NCI-H1694 treated with DMSO at 0.1 percent for 48 hours (cell line): Measurements from ENCODE around the gene LRFN5.
"Not testable (repeated sequence)": the region's sequence is repeated elsewhere in the genome, so short reads cannot be mapped to it uniquely, and the experiment has no call there.

Experiments used
- DNase-seq: peaks from one replicate; lab custom pipeline; 2025; lab: John Stamatoyannopoulos, UW

The LRFN5 gene

DNA sequence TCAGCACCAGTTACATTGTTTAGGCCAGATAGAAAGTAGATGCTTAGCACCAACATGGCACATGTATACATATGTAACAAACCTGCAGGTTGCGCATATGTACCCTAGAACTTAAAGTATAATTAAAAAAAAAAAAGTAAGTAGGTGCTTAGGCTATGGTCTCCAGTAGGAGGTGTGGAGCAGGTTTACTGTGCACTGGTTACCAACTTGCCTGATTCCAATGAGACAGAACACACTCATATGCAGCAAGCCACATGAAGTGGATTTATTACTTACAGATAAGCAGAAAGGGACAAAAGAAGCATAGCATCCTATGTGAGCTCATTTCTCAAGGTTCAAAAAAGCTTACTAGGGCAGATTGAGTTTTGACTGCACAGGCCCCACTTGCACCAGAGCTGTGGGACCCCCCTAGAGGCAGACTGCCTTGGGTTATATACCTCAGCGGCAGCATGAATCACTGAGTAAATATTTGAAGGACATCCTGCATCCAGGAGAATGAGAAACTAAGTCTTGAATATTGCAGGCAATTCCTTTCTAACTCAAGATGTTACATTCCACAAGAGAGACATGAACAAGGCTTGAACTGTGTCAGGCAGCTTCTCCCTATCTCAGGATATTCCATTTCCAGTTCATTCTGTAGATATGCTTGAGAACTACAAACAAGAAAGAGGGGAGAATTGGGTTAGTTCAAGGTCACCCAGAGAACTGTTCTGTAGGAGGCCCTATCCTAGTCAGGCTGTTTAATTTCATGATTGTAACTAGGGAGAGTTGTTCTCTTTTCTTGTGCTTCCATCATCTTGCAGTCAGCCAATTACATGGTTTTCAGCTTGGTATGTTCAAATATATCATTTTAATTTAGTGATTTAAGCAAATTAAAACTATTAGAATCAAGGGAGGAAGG, 30.1 kb downstream of the LRFN5 start:
- no peak for DNase-seq

DNA sequence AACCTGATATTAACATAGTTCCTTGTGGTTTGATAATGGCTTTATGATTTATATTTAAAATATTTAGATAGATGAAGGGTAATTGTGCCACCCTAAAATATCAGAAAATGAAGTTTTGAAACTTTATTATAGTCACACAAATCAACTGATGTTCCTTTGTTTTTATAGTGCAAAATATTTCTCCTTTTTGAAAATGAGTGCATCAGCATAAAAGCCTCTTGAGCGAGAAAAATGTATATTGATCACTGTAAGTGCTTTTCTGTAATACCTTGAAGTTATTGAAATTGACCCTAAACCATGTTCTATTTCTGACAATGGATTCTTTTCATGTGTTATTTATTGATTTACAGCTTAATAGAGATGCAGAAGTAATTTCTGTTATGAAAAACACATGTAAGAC, 35.0 kb downstream of the LRFN5 start:
- DNase-seq: no peak

- no peak for DNase-seq
Measured at GRCh38 chr14:41642367-41642766, 35.7 kb downstream of the LRFN5 start.

DNA sequence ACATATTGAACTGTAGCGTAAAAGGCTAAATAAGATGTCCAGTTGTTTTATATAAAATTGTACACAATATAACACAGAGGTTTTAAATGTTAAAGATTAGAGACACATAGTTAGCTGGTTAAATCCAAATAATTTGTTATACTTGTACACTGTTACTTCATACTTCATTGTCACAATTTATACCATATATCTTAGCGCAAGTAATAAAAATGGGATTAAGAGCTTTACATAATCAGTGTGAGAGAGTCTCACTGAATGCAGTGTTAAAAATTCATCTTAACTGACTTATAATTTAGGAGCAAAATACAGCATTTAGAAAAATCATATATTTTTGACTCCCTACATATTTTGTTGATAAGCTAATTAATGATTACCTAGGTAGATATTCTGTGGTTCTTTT, 36.1 kb downstream of the LRFN5 start:
- DNase-seq: no peak

DNA sequence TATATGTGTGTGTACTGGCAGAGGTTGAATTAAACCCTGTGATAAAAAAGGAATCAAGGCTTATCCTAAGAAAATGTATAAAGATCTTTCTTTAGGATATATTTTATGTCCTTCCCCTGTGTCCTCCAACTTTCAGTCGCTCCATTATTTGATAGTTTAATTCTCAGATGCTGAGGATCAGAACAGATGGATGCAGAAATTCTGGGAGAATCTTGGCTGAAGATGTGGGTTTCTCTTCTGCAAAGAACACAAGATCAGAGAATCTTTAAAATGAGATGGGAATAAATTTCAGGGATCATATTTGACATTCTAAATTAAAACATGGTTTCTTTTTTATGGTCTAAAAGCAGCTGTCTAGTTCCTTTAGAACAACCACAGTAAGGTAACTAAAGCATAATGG, 37.9 kb downstream of the LRFN5 start:
- no peak for DNase-seq

DNA sequence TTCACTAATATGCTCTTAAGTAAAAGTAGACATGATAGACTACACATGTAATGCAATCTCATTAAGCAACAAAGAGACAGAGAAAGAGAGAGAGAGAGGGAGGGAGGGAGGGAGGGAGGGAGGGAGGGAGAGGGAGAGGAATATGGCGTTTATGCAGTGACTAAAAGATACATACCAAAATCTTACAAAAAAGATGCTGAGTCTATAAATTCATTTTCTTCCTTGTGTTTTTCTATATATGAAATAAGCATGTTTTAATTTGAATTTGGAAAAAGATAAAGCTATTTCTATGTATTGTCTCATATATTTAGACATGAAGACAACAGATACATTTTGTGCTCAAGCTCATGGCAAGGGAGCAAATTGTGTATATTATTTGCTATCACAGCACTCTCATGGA, 44.1 kb downstream of the LRFN5 start:
- no peak for DNase-seq

DNA sequence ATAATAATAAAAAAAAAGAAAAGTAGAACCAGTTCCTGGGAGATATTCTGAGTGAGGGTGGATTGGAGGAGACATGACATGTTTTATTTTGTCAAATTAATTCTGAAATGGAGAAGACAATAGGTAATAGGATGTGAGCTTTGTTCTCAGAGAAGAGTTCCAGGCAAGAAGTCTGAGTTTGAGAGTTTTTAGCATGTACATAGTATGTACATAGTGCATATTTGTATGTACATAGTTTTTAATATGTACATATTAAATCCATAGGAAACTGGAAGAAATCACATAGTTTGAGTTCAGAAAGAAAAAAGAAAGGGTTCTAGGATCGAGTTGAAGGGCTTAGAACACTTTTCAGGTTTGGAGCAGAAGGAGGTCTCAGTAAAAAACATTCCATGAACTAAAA, 47.5 kb downstream of the LRFN5 start:
- no peak for DNase-seq

DNA sequence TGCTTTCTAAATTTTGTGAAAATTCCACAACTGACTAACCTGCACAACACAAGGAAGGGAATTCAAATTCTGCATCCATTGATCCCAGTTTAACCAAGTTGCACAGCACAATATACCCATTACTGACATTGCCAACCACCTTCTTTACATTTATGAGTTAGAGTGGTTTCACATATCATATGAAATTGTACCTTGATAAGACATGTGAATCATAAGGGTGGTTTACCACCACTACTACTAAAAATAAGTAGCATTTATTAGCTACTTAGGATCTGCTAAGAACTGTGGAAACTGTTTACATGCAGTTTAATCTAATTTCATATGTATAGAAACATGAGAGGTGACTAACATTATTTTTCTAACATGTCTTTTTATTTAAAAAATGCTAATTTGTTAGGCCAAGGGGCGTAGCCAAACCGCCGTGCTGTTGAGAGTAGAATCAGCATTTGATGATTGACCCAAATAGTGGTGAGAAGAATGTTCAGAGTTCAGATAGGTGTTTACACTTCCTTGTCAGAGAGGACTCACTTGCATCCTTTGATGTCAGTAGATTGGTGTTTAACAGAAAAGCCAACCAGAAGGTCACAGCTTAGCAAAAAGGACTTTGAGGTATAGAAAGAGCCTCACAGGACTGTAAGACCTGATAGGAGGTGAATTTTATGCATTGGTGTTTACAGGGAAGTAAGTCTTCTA, 56.2 kb downstream of the LRFN5 start:
- DNase-seq: no peak

DNA sequence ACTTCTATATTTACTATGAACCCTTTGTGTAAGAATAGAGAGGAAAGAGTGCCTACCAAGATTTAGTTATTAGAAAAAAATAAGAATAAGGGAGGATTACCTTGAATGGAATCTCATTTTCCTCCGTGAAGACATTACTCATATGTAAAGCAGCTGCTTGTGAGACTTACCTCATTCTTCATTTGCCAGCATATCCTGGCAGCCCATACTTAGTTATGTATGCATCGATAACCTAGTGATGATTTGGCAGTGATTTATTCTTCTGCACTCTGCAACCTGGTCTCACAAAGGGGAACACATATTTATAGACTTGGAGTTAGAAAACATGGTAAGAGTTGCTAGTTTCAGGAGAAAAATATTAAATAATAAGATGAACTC, 56.8 kb downstream of the LRFN5 start:
- DNase-seq: peak; percentile 71

DNA sequence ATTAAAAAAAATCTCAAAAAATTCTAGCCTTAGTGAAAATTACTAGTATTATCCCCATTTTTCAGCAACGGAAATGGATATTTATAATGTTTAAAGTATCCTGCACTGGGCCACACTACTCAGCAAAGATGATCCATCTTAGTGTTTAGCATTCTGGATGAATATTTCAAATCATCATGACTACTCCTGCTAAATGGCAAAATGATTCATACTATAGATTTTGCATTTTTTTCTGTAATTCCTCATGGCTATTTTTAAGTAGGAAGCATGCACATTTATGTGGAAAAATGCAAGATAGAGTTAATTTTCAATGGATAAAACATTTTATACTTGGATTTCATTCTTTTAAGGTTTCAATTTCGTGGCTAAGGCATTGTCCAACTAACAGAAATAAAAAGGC, 59.6 kb downstream of the LRFN5 start:
- no peak for DNase-seq

- DNase-seq: peak; percentile 91
Measured at GRCh38 chr14:41668356-41668755, 61.7 kb downstream of the LRFN5 start.

DNA sequence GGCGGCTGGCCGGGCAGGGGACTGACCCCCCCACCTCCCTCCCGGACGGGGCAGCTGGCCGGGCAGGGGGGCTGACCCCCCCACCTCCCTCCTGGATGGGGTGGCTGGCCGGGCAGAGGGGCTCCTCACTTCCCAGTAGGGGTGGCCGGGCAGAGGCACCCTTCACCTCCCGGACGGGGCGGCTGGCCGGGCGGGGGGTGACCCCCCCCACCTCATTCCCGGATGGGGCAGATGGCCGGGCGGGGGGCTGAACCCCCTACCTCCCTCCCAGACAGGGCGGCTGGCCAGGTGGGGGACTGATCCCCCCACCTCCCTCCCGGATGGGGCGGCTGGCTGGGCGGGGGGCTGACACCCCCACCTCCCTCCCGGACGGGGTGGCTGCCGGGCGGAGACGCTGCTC, 66.9 kb downstream of the LRFN5 start:
- not testable (repeated sequence) for DNase-seq

DNA sequence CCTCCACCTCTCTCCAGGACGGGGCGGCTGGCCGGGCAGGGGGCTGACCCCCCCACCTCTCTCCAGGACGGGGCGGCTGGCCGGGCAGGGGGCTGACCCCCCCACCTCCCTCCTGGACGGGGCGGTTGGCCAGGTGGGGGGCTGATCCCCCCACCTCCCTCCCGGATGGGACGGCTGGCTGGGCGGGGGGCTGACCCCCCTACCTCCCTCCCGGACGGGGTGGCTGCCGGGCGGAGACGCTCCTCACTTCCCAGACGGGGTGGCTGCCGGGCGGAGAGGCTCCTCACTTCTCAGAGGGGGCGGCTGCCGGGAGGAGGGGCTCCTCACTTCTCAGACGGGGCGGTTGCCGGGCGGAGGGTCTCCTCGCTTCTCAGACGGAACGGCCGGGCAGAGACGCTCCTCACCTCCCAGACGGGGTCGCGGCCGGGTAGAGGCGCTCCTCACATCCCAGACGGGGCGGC, 67.9 kb downstream of the LRFN5 start:
- DNase-seq: not testable (repeated sequence)

DNA sequence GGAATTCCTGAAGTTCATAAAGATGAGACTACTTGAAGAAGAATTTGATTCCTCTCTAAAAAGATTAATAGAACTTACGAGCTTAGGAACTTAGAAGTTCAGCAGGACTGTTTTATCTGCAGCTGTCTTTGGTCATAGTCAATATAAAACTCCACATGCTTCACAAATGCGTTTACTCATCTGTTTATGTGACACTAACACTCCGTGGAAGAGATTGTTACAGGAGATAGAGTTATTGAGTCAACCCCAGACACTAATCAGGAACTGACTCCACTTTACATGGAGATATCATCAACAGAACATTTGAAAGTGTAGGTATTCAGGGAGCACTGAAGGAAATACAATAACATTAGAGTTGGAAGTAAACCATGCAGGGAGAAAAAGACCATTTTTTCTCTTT, 92.8 kb downstream of the LRFN5 start:
- DNase-seq: no peak

DNA sequence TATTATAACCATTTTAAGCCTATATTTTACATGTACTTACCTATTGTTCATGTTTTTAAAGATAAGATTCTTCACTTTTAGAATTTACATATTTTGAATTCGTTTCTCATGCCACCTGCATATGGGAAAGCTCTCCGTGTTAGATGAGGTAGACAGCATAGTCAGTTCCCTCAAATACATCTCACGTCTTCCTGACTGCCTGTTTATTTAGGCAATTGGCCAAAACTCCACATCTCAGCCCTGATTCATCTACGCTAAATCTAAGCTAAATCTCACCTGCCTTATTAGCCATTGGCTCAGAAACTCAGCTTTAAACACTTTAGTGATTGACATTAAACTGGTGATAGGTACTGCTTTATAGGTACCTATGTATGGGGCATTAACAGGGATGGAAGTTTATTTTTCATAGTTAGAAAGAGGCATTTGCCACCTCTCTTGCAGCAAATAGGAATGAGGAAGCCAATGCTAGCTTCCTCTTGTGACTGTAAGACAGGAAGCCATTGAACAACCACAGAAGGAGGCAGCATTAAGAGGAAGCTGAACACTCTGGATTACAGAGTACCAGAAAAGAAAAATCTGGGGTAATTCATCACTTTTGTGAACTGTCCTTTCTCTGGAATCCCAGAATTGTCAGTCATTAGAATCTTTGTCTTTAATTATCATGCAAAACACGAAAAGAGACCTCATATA, 111.9 kb downstream of the LRFN5 start:
- no peak for DNase-seq

DNA sequence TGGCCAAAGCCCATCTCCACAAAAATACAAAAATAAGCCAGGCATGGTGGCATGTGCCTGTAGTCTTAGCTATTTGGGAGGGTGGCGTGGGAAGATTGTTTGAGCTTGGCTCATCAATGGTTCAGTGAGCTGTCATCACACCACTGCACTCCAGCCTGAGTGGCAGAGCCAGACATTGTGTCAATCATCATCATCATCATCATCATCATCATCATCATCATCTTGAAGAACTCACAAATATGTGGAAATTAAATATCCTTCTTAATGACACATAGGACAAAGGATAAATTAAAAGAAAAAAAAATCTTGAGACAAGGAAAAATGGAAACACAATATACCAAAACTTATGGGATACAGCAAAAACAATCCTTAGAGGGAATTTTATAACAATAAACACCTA, 132.5 kb downstream of the LRFN5 start:
- DNase-seq: no peak

- no peak for DNase-seq
Measured at GRCh38 chr14:41743140-41743539, 136.5 kb downstream of the LRFN5 start.

GRCh38 chr14:41749429-41749828, 142.8 kb downstream of the LRFN5 start:
- DNase-seq: no peak

GRCh38 chr14:41750575-41750974, 143.9 kb downstream of the LRFN5 start:
- not testable (repeated sequence) for DNase-seq

DNA sequence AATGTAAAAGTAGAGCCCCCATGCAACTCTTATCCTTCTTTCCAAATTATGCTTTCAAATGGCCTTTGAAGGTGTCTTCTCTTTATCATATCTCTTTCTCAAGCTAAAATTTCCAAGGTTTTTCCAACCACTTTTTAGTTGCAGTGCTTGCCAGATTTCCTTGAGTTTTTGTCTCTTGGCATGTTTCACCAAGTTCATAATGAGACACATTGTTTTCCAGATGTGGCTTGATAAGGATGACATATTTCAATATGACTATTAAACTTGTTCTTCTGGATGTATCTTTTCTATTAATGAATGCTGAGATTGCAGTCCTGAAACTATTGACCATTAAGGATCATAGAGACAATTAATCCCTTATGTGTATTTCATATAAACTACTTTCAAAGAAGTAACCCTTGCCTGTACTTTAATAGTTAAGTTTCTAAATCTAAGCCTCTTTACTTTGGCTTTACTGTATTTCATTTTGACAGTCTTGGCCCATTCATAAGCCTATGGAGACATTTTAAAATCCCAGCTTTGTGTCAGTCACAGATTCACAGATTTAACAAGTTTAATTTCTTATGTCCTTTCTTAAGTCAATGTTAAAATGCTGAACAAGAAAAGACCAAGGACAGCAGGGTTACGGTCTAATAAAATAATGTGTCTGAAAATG, 151.5 kb downstream of the LRFN5 start:
- no peak for DNase-seq

GRCh38 chr14:41761204-41761603, 154.5 kb downstream of the LRFN5 start:
- no peak for DNase-seq

DNA sequence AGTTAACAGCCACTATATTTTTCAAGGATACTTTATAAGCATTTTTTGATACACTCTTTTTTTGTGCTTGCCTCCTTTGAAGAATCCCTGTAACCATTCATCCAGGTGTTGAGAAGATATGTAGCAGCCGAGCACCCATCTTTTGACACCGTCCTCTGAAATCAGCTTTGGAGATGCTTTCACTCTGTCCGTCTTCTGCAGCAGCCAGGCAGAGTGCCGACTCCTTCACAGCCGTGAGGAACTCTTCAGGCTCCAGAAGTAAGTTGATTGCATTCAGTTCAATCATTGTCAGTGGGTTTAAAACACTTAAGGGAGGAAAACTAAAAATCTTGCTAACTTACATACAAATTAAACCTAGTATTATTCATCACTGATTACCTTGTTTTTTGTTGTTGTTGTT, 160.1 kb downstream of the LRFN5 start:
- no peak for DNase-seq
